HCT116 (cell line): Measurements from ENCODE around the gene METTL21A.

Experiments used
- ATF3 ChIP-seq: IDR thresholded peaks from 2 replicates; pipeline ENCODE4 v1.6.1; 2012
- CEBPB ChIP-seq: IDR thresholded peaks from 2 replicates; pipeline ENCODE4 v1.6.1; 2012; ENCODE audit warnings: low read depth
- CTCF ChIP-seq, 3 experiments: fragments of 200-600 bp in 1 of 3; sonication (generic) in 1 of 3; IDR thresholded peaks in 2 of 3; conservative IDR thresholded peaks in 1 of 3; 2 replicates each; pipeline ENCODE4 v1.5.1; 2012 to 2017; ENCODE audit warnings: low read depth in 2 of 3, low read length in 2 of 3, antibody characterized with exemption in 1 of 3, borderline replicate concordance in 1 of 3, control low read depth in 1 of 3, mild to moderate bottlenecking in 1 of 3, mixed read lengths in 1 of 3, mixed run types in 1 of 3, moderate library complexity in 1 of 3; ENCODE audit not compliant: insufficient read depth in 1 of 3
- ELF1 ChIP-seq: IDR thresholded peaks from 2 replicates; pipeline ENCODE4 v1.6.1; 2012; ENCODE audit warnings: low read depth, borderline replicate concordance
- EZH2 ChIP-seq: fragments of 200-600 bp; sonication (generic); IDR thresholded peaks from 2 replicates; pipeline ENCODE4 v1.6.1; 2017; ENCODE audit warnings: antibody characterized with exemption, mixed run types
- EZH2phosphoT487 ChIP-seq: fragments of 200-600 bp; IDR thresholded peaks from 2 replicates; pipeline ENCODE4 v1.6.1; 2018; ENCODE audit warnings: antibody characterized with exemption, borderline replicate concordance
- MAX ChIP-seq: IDR thresholded peaks from 2 replicates; pipeline ENCODE4 v1.6.1; 2012
- POLR2A ChIP-seq: IDR thresholded peaks from 2 replicates; pipeline ENCODE4 v1.7.0; 2011; ENCODE audit warnings: borderline replicate concordance; ENCODE audit not compliant: insufficient read depth, insufficient read length; ENCODE audit errors: extremely low read depth
- POLR2AphosphoS5 ChIP-seq: IDR thresholded peaks from 2 replicates; pipeline ENCODE4 v1.6.1; 2011; ENCODE audit warnings: mild to moderate bottlenecking, low read depth, low read length, moderate library complexity
- RAD21 ChIP-seq: IDR thresholded peaks from 2 replicates; pipeline ENCODE4 v1.6.1; 2012; ENCODE audit warnings: low read depth, mild to moderate bottlenecking
- REST ChIP-seq: IDR thresholded peaks from 2 replicates; pipeline ENCODE4 v1.6.1; 2012; ENCODE audit warnings: low read depth
- SP1 ChIP-seq: IDR thresholded peaks from 2 replicates; pipeline ENCODE4 v1.6.1; 2012; ENCODE audit warnings: low read depth
- YY1 ChIP-seq: IDR thresholded peaks from 2 replicates; pipeline ENCODE4 v1.6.1; 2011; ENCODE audit warnings: low read length, low read depth, moderate library complexity, mild to moderate bottlenecking; ENCODE audit not compliant: insufficient replicate concordance; ENCODE audit errors: extremely low read depth
- ZNF274 ChIP-seq: fragments of 200-500 bp; sonication (Bioruptor generic); IDR thresholded peaks from 2 replicates; pipeline ENCODE4 v1.6.1; 2014; ENCODE audit warnings: mild to moderate bottlenecking, low read depth, low read length, inconsistent platforms

- TF ChIP-seq EZH2 = no peak
- no peak for TF ChIP-seq CTCF (IDR thresholded peaks at IDR 0.05 in 2 of 3, conservative IDR thresholded peaks at IDR 0.05 in 1 of 3; ENCODE audit: borderline replicate concordance in 1 of 3, insufficient read depth in 1 of 3, low read depth in 2 of 3, low read length in 2 of 3)
- no peak for TF ChIP-seq POLR2A
- TF ChIP-seq REST = no peak
- TF ChIP-seq POLR2AphosphoS5 = no peak
- no peak for TF ChIP-seq SP1
- TF ChIP-seq RAD21 = no peak
- no peak for TF ChIP-seq EZH2phosphoT487
- TF ChIP-seq YY1 = no peak
- TF ChIP-seq MAX = no peak
- TF ChIP-seq ZNF274 = no peak
- TF ChIP-seq ELF1 = no peak
- TF ChIP-seq ATF3 = no peak
- no peak for TF ChIP-seq CEBPB
Measured at GRCh38 chr2:207600231-207600630, 25.0 kb downstream of the METTL21A start.
